Spleen (tissue), 11 donors: ENCODE results near the gene ACSL5. TPM values are rescaled to one million over a fixed set of nuclear protein-coding genes. Genes with fewer than 3 reads are reported as not detected.

Experiments used
- DNase-seq: peaks from one replicate; pipeline ENCODE4 v3.0.0-alpha.2; 2020
- H3K27ac ChIP-seq, 8 donors: fragments of 200-600 bp; sonication (generic) in 7 of 8; 1 replicate in 4 of 8; 2 replicates in 4 of 8; pipeline versions ENCODE4 v1.5.0 to v1.8.0; 2016 to 2021; ENCODE audit warnings: inconsistent platforms in 4 of 8, mild to moderate bottlenecking in 4 of 8, moderate library complexity in 1 of 8
- H3K27me3 ChIP-seq, 7 donors: fragments of 200-600 bp; sonication (generic) in 6 of 7; replicated peaks in 1 of 7; 1 replicate in 4 of 7; 2 replicates in 3 of 7; pipeline versions ENCODE4 v1.5.0 to v1.8.0; 2016 to 2021; ENCODE audit warnings: inconsistent platforms in 3 of 7, mild to moderate bottlenecking in 1 of 7
- H3K36me3 ChIP-seq, 6 donors: fragments of 200-600 bp; sonication (generic) in 5 of 6; 1 replicate in 4 of 6; 2 replicates in 2 of 6; pipeline versions ENCODE4 v1.5.0 to v1.8.0; 2016 to 2021; ENCODE audit warnings: inconsistent platforms in 2 of 6
- H3K4me1 ChIP-seq, 6 donors: fragments of 200-600 bp; sonication (generic) in 5 of 6; 1 replicate in 3 of 6; 2 replicates in 3 of 6; pipeline versions ENCODE4 v1.5.0 to v1.8.0; 2016 to 2021; ENCODE audit warnings: inconsistent platforms in 3 of 6
- H3K4me3 ChIP-seq, 8 donors: fragments of 200-600 bp; sonication (generic) in 7 of 8; 1 replicate in 4 of 8; 2 replicates in 4 of 8; pipeline versions ENCODE4 v1.5.0 to v1.8.0; 2016 to 2021; ENCODE audit warnings: inconsistent platforms in 4 of 8, mild to moderate bottlenecking in 4 of 8, moderate library complexity in 2 of 8
- H3K9me3 ChIP-seq, 8 donors: fragments of 200-600 bp; sonication (generic) in 7 of 8; 1 replicate in 4 of 8; 2 replicates in 4 of 8; pipeline versions ENCODE4 v1.5.0 to v1.8.0; 2016 to 2021; ENCODE audit warnings: inconsistent platforms in 4 of 8
- CTCF ChIP-seq, 11 experiments: fragments of 200-600 bp in 7 of 11; fragments of 450-650 bp in 4 of 11; sonication (generic) in 4 of 11; IDR thresholded peaks in 8 of 11; conservative IDR thresholded peaks in 3 of 11; 1 replicate in 7 of 11; 2 replicates in 4 of 11; pipeline versions ENCODE4 v1.4.0 to v1.8.0; 2016 to 2021; ENCODE audit warnings: antibody characterized with exemption in 11 of 11, inconsistent platforms in 4 of 11, mild to moderate bottlenecking in 1 of 11
- POLR2A ChIP-seq, 3 donors: fragments of 450-650 bp; IDR thresholded peaks; one replicate each; pipeline ENCODE4 v1.5.1; 2017; ENCODE audit warnings: antibody characterized with exemption in 3 of 3, mild to moderate bottlenecking in 1 of 3
- POLR2AphosphoS5 ChIP-seq, 3 donors: sonication (generic); formaldehyde crosslinking; IDR thresholded peaks; one replicate each; pipeline ENCODE4 v1.5.1; 2017; ENCODE audit warnings: antibody characterized with exemption in 3 of 3
- WGBS, 5 donors: extraction: QIAGEN DNeasy Blood & Tissue Kit in 3 of 5; methylation state at CpG; one replicate each; pipeline versions ENCODE4 v1.1.5 to v1.1.7; 2013 to 2018; 5-methylcytosine and 5-hydroxymethylcytosine counted together
- intact Hi-C: fragments of 100-400 bp; cut with DNase I; formaldehyde crosslinking; loops from one replicate; pipeline ENCODE4 v1.15.0; 2023; ENCODE audit warnings: low total_unique reads
- polyA plus RNA-seq, 3 donors: library from polyadenylated mRNA; stranded (reverse); fragments of 200-250 nt; gene quantifications; one replicate each; pipeline ENCODE4 v1.2.1, GENCODE V29; 2013
- total RNA-seq, 7 donors: library from RNA; depleted of rRNA in 3 of 7; stranded (reverse); fragments of >200 nt in 3 of 7; fragmentation: NEBNext Ultra II Directional in 4 of 7; extraction: Animal tissue kit (Norgen Biotek cat#: 25700) in 4 of 7; gene quantifications; one replicate each; pipeline versions ENCODE4 v1.1.0 to v1.2.1, GENCODE V29; 2016 to 2021
- donor health status: healthy with polysubstance abuse.
- donor health status: DM: no; HTN: no; CAD: no; lungs with moderate emphysema.
- donor health status: DM: no; HTN: no; CAD: no.
- donor health status: Bipolar disorder and iron deficiency.
- donor health status: healthy.
- donor health status: DM: no; HTN: no; CAD: no.
- donor health status: DM: yes; HTN: yes; CAD: no.

Gene ACSL5
- total and polyA plus RNA-seq, 10 donors, result 18.6 to 49.4 (median 42.8) TPM

GRCh38 chr10:112447620-112447928 is 73.7 kb downstream of the ACSL5 start:
- 3 to 8% (median 5%) methylated on average over 10 of the region's 10 CpGs for WGBS, 5 donors
- H3K36me3 ChIP-seq, result peaks cover 0 to 50% (median 19%) of the 10 kb centered on the region in 6 donors
- DNase-seq, result no peak
- peak overlapping the region; percentile 85 to 94 (median 90) for H3K27ac ChIP-seq
- H3K9me3 ChIP-seq, result no peaks in the 10 kb centered on the region
- intact Hi-C loops, result loop anchor here (10.0 kb wide), 1 partner anchor 263 kb away; the partner anchor contains the start of gene GPAM
- H3K27me3 ChIP-seq, result no peaks in the 10 kb centered on the region
- TF ChIP-seq POLR2A (IDR thresholded peaks at IDR 0.05) (no peak), CTCF (IDR thresholded peaks at IDR 0.05 in 8 of 11, conservative IDR thresholded peaks at IDR 0.05 in 3 of 11) (no peak), POLR2AphosphoS5 (IDR thresholded peaks at IDR 0.05) (no peak)
- H3K4me3 ChIP-seq, result peak overlapping the region; percentile 65 to 98 (median 91)
- H3K4me1 ChIP-seq, result peaks cover 24 to 87% (median 52%) of the 10 kb centered on the region in 6 donors

- Histone ChIP-seq H3K36me3 (peaks cover 0 to 37% (median 11%) of the 10 kb centered on the region in 6 donors), H3K9me3 (no peaks in the 10 kb centered on the region), H3K27me3 (no peaks in the 10 kb centered on the region), H3K4me3 (peak overlapping the region in 1 of 8 donors; percentile 93), H3K27ac (no peak overlapping the region), H3K4me1 (peaks cover 24 to 74% (median 48%) of the 10 kb centered on the region in 6 donors)
- no peak for DNase-seq
- intact Hi-C loops, result loop anchor here (10.0 kb wide), 1 partner anchor 264 kb away; the partner anchor contains the start of gene GPAM
- TF ChIP-seq CTCF (IDR thresholded peaks at IDR 0.05 in 8 of 11, conservative IDR thresholded peaks at IDR 0.05 in 3 of 11), result no peak
- TF ChIP-seq POLR2A (IDR thresholded peaks at IDR 0.05), result no peak
- WGBS, 5 donors, result 55 to 86% (median 73%) methylated on average over 4 of the region's 4 CpGs
Measured at GRCh38 chr10:112448888-112449287, 75.0 kb downstream of the ACSL5 start.

- intact Hi-C loops, result no loop called here
- 78 to 90% (median 83%) methylated on average over 2 to 3 of the region's 3 CpGs for WGBS, 5 donors
- H3K27me3 ChIP-seq, result no peaks in the 10 kb centered on the region
Measured at GRCh38 chr10:112454910-112455779, 81.2 kb downstream of the ACSL5 start.

More at GRCh38 chr10:112454910-112455779, 81.2 kb downstream of the ACSL5 start:
- Histone ChIP-seq H3K9me3 (no peaks in the 10 kb centered on the region), H3K4me1 (peaks cover 0 to 20% (median 0%) of the 10 kb centered on the region in 6 donors), H3K27ac (no peak overlapping the region), H3K4me3 (no peak overlapping the region), H3K36me3 (peaks cover 0 to 20% (median 0%) of the 10 kb centered on the region in 6 donors)
- DNase-seq, result no peak
- TF ChIP-seq CTCF (IDR thresholded peaks at IDR 0.05 in 8 of 11, conservative IDR thresholded peaks at IDR 0.05 in 3 of 11), result no peak
- TF ChIP-seq POLR2AphosphoS5 (IDR thresholded peaks at IDR 0.05), result no peak
- no peak for TF ChIP-seq POLR2A (IDR thresholded peaks at IDR 0.05)
